ENCODE data around the gene MAPK8.

The MAPK8 gene

GRCh38 chr10:48289501-48290238, 16.8 kb upstream of the MAPK8 start:
- intact Hi-C loops (cut with DNase I): no loop called here
- DNase-seq: peak in 41 of 42 donors; percentile 24 to 88 (median 69)

GRCh38 chr10:48290286-48290685, 16.2 kb upstream of the MAPK8 start:
- intact Hi-C loops (cut with DNase I): no loop called here
- no peak for DNase-seq

- DNase-seq: no peak
- intact Hi-C loops (cut with DNase I): no loop called here
These were observed 15.3 kb upstream of the MAPK8 start for GRCh38 chr10:48291190-48291589.

GRCh38 chr10:48292616-48293015, 13.9 kb upstream of the MAPK8 start:
- intact Hi-C loops (cut with DNase I): no loop called here

GRCh38 chr10:48294431-48294830, 12.0 kb upstream of the MAPK8 start:
- intact Hi-C loops (cut with DNase I): no loop called here
- DNase-seq: no peak

More at GRCh38 chr10:48292616-48293015, 13.9 kb upstream of the MAPK8 start:
- no peak for DNase-seq

- DNase-seq: peak in 1 of 42 donors; percentile 26
These were observed 9.8 kb upstream of the MAPK8 start for GRCh38 chr10:48296576-48297098.

GRCh38 chr10:48299066-48299465, 7.4 kb upstream of the MAPK8 start:
- peak in 1 of 42 donors; percentile 5 for DNase-seq
- intact Hi-C loops (cut with DNase I): no loop called here

More at GRCh38 chr10:48296576-48297098, 9.8 kb upstream of the MAPK8 start:
- intact Hi-C loops (cut with DNase I): no loop called here

- intact Hi-C loops (cut with DNase I): no loop called here
These were observed 6.8 kb upstream of the MAPK8 start for GRCh38 chr10:48299692-48300091.

GRCh38 chr10:48300556-48300955, 5.9 kb upstream of the MAPK8 start:
- intact Hi-C loops (cut with DNase I): no loop called here
- DNase-seq: peak in 1 of 42 donors; percentile 47

More at GRCh38 chr10:48299692-48300091, 6.8 kb upstream of the MAPK8 start:
- DNase-seq: no peak

GRCh38 chr10:48302515-48303476, 3.7 kb upstream of the MAPK8 start:
- DNase-seq: no peak
- intact Hi-C loops (cut with DNase I): no loop called here

- intact Hi-C loops (cut with DNase I): no loop called here
These were observed 592 bp upstream of the MAPK8 start for GRCh38 chr10:48305905-48306264.

GRCh38 chr10:48306870-48307710, 613 bp downstream of the MAPK8 start:
- peak in 41 of 42 donors; percentile 22 to 85 (median 64) for DNase-seq
- intact Hi-C loops (cut with DNase I): no loop called here

More at GRCh38 chr10:48305905-48306264, 592 bp upstream of the MAPK8 start:
- DNase-seq: no peak

GRCh38 chr10:48307711-48308018, 1.2 kb downstream of the MAPK8 start:
- DNase-seq: no peak

GRCh38 chr10:48309711-48310226, 3.3 kb downstream of the MAPK8 start:
- intact Hi-C loops (cut with DNase I): no loop called here
- no peak for DNase-seq

More at GRCh38 chr10:48307711-48308018, 1.2 kb downstream of the MAPK8 start:
- intact Hi-C loops (cut with DNase I): no loop called here

- no peak for DNase-seq
- intact Hi-C loops (cut with DNase I): no loop called here
These were observed 7.6 kb downstream of the MAPK8 start for GRCh38 chr10:48314107-48314506.

GRCh38 chr10:48316236-48316635, 9.8 kb downstream of the MAPK8 start:
- intact Hi-C loops (cut with DNase I): no loop called here
- no peak for DNase-seq

GRCh38 chr10:48317321-48317990, 11.0 kb downstream of the MAPK8 start:
- intact Hi-C loops (cut with DNase I): no loop called here

GRCh38 chr10:48322017-48322416, 15.5 kb downstream of the MAPK8 start:
- intact Hi-C loops (cut with DNase I): no loop called here
- no peak for DNase-seq

More at GRCh38 chr10:48317321-48317990, 11.0 kb downstream of the MAPK8 start:
- no peak for DNase-seq

Measured in head of caudate nucleus (tissue), 42 donors.